Hair follicle dermal papilla cell (primary cell): ENCODE measurements around the gene DZIP1. TPM values are rescaled to one million over a fixed set of nuclear protein-coding genes. Genes with fewer than 3 reads are reported as not detected.

ENCODE experiments used
- total RNA-seq: library from RNA; depleted of rRNA; stranded (reverse); fragments of >200 nt; gene quantifications from 2 replicates; pipeline ENCODE4 v1.2.3, GENCODE V29; 2012

The DZIP1 gene, protein sequence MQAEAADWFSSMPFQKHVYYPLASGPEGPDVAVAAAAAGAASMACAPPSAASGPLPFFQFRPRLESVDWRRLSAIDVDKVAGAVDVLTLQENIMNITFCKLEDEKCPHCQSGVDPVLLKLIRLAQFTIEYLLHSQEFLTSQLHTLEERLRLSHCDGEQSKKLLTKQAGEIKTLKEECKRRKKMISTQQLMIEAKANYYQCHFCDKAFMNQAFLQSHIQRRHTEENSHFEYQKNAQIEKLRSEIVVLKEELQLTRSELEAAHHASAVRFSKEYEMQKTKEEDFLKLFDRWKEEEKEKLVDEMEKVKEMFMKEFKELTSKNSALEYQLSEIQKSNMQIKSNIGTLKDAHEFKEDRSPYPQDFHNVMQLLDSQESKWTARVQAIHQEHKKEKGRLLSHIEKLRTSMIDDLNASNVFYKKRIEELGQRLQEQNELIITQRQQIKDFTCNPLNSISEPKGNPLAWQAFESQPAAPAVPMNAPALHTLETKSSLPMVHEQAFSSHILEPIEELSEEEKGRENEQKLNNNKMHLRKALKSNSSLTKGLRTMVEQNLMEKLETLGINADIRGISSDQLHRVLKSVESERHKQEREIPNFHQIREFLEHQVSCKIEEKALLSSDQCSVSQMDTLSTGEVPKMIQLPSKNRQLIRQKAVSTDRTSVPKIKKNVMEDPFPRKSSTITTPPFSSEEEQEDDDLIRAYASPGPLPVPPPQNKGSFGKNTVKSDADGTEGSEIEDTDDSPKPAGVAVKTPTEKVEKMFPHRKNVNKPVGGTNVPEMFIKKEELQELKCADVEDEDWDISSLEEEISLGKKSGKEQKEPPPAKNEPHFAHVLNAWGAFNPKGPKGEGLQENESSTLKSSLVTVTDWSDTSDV
- 49.5 and 57.3 TPM in 2 replicates for total RNA-seq

DNA sequence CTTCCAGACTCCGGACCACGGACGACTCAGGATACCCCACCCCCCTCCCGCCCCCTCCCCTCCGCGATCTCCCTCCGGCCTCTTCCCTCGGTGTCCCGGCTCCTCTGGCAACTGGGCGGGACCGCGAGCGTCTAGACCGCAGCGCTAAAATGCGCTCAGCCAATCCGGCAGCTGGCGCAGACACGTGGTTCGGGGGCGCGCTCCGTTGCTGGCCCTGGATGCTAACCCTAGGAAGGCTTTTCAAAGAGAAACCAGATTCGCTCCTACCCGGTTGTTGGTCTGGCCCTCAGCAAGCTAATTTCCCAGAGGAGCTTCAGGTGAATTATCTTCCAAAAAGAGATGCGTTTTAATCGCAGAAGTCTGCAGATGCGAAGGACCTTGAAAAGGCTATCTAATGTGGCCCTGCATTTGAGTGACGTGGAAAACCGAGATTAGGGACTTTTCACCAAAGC lies at the start of gene DZIP1:
Gene DZIP1, minus strand, starts transcription at position 106 of the 452 bp plus-strand sequence. CDS start 2,677 bp downstream, outside the sequence.

DNA sequence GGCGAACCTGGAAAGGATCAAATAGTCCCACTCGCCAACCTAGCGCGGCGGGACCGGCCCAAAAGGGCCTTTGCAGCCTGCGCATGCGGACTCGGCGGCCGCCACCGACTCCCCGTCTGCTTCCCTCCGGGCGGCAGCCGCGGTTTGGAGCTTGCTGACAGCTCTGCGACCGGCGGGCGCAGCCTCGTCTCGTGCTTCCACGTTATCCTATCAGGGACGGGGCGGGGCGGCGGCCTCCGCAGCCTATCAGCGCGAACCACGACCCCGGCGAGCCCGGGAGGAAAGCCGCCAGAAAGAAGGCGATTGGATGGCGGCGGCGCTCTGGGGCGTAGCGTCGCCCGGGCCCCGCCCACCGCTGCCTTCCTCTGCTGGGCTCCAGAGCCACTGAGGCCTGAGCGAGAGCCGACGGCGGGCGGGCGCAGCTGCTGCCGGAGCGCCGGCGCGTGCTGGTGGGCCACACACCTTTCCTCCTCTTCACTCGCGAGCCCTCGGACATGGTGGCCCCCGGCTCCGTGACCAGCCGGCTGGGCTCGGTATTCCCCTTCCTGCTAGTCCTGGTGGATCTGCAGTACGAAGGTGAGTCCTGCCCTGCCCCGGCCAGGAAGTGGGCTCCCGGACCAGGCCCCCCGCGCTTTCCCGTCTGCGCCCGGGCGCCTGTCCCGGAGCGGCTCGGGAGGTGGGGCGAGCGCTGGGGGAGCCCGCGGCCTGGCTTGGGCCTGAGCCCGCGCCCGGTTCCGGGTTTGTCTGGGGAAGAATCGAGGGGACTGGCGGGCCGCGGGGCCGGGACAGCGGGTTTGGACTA lies 32.5 kb upstream of the DZIP1 start, which contains the start of gene DNAJC3:
Gene DNAJC3, plus strand, starts transcription at position 378 of the 802 bp plus-strand sequence. Its CDS starts 117 bp downstream, at position 495.

DNA sequence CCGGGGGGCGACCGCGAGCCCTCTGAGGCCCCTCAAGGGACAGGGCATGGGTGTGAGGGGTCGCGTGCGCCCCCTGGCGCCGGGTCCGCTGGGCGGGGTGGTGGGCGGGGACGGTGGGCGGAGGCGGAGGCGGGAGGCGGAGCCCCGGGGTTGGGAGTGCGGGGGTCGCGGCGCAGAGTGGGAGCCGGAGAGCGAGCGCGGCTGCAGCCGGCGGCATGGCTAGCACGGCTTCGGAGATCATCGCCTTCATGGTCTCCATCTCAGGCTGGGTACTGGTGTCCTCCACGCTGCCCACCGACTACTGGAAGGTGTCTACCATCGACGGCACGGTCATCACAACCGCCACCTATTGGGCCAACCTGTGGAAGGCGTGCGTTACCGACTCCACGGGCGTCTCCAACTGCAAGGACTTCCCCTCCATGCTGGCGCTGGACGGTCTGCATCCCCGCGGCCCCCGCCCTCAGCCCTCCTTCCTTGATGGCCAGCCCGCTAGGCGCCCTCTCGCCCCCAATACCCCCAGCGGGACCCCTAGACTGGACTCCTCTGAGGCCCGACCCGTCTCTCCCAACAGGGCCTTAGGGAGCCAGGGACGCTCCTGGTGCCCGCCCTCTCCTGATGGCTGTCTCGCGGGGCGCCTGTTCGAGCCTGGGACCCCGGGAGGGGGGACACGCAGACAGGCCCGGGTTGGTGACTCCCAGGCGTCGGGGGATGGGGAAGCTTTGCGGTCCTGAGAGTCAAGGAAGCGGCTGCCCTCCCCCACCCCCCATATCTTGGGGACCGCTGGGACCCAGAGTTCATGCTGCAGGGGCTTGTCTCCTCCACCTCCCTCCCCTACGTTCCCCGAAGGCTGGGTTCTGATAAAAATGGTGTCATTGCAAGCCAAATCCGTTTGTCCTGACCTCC lies 91.7 kb downstream of the DZIP1 start, which contains the start of gene CLDN10:
Gene CLDN10, plus strand, starts transcription at position 182 of the 903 bp plus-strand sequence. Its CDS starts 34 bp downstream, at position 216.

Other genes with a start within 250 kb of the DZIP1 start
- gene CLDN10, start 92.0 kb downstream of the DZIP1 start, total RNA-seq = not detected in 2 replicates
- 81.8 and 88.4 TPM in 2 replicates for gene DNAJC3, start 32.4 kb upstream of the DZIP1 start, total RNA-seq